ENCODE measurements around the gene ARL4C.

The ARL4C gene

GRCh38 chr2:234497594-234498235 is 834 bp upstream of the ARL4C start:
- DNase-seq: no peak

GRCh38 chr2:234496055-234496834 is 636 bp downstream of the ARL4C start:
- no peak for DNase-seq

DNA sequence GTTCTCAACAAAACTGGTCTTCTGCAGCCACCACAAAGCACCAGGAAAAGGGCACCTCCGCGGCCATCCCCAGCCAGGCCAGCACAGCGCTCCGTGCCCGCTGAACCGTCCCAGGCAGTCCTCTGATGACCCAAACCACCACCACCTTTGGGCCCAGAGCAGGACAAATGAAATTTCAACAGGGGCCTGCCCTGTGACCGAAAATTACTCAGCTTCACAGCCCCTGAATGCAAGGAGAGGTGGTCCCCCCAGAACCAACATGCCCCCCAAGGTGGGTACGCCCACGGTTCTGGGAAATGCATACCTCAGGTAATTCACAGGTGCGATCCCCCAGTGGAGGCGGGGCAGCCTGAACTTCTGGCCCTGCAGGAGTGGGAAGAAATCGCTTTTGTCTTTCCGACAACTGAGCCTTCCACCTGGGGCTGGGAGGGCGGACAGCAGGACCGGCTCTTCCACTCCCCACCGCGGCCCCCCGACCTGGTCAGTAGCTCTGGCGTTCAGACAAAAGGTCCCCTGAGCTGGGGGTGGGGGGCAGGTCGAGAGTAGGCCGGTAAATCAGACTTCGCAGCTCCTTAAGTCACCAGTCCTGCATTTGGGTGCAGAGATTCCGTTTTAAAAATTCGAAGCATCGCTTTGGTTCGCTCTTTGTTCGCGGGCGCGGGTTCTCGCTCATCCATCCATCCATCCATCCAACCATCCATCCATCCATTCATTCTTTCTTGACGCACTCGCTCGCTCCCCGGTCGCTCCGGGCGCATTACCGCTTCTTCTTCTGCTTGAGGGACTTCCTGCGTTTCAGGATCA is 1.4 kb downstream of the ARL4C start:
- no peak for DNase-seq

DNA sequence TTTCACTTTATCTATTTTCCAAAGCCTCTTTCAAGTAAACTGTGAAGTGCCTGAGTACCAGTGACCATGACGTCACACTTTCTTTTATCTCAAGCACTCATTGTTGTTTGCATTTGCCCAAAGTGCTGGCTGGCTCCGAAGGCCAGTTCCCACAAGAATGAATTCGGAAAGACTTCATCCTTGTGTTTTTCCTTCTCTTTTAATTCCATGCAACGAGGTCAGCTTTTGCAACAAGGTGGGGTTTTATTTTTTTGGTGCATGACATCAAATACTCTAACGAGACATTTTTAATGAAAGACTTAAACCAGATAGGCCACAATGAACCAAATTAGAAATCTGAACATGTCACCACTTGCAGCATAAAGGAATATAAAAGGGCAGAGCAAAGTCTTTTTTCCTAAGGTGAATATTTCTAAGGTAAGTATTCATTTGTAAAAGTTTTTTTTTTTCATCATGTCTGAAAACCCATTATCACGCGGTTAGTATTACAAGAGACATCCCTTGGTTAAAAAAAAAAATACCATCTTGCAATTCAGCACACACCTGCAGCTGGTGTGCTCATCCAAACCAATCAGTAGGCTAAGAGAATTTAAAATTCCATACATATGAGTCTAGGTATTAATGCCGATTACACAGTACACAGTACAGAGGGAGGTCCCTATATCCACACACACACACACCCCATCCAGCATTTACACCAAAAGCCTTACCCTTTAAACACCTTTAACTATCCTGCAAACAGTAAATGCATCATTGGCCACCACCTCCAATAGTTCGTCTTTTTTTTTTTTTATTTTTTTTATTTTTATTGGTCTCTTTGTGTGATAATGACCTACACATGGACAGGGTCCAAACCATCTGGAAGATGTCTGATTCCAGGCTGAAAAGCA is 2.3 kb downstream of the ARL4C start:
- DNase-seq: no peak

GRCh38 chr2:234493796-234494195 is 3.1 kb downstream of the ARL4C start:
- DNase-seq: no peak

- DNase-seq: no peak
Observed at GRCh38 chr2:234492717-234493485, 4.0 kb downstream of the ARL4C start.

DNA sequence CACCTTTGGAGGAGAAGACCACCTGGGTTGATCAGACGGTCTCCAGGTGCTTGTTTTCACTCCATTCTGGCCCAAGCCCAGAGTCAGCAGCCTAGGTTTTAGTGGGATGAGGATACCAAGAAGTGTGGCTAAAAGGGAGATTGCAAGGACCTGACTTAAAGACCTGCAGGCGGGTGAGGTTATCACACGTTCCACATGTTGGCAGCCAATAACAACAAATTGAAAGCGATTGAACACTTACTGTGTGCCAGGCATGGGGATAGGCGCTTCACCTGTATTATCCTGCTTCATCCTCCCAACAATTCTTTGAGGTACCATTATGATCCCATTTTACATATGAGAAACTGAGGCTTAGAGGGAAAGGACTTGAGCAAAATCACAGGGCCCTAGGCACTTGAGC is 5.0 kb downstream of the ARL4C start:
- DNase-seq: no peak

- no peak for DNase-seq
Observed at GRCh38 chr2:234491281-234491680, 5.6 kb downstream of the ARL4C start.

- DNase-seq: no peak
Observed at GRCh38 chr2:234490271-234491091, 6.4 kb downstream of the ARL4C start.

GRCh38 chr2:234488913-234489451 is 7.9 kb downstream of the ARL4C start:
- no peak for DNase-seq

GRCh38 chr2:234488486-234488885 is 8.4 kb downstream of the ARL4C start:
- no peak for DNase-seq

- DNase-seq: no peak
Observed at GRCh38 chr2:234487356-234487755, 9.5 kb downstream of the ARL4C start.

DNA sequence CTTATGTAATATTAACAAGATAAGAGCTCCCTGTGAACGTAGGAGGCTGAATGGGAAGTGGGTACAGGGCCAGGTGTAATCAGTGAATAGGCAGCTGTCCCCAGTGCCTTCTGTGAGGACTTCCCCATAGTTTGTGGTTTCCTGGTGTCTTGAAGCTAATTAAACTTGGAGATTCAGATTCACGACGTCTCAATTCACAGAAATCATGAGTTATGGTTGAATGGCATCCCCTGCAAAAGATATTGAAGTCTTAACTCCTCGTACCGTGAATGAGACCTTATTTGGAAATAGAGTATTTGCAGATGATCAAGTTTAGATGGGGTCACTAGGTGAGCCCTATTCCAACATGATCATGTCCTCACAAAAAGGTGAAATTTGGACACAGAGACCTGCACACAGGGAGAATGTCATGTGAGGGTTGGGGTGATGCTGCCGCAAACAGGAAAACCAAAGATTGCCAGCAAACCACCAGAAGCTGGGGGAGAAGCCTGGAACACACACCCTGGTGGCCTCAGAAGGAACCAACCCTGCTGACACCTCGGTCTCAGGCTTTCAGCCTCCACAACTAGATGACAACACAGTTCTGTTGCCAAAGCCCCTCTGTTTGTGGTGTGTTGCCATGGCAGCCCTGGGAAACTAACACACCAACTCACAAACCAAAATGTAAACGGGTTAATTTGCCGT is 13.2 kb downstream of the ARL4C start:
- DNase-seq: no peak

DNA sequence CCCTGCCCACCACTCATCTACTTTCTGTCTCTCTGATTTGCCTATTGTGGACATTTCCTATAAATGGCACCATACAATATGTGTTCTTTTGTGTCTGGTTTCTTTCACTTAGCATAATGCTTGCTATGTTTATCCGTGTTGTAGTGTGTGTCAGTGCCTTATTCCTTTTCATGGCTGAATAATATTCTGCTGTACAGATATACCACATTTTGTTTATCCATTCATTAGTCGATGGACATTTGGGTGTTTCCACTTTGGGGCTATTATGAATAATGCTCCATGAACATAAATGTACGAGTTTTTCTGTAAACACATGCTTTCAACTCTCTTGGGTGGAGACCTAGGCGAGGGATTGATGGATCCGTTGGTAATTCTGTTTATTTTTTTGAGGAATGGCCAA is 15.6 kb downstream of the ARL4C start:
- DNase-seq: no peak

GRCh38 chr2:234480337-234480736 is 16.5 kb downstream of the ARL4C start:
- DNase-seq: no peak

- DNase-seq: no peak
Observed at GRCh38 chr2:234479465-234479864, 17.4 kb downstream of the ARL4C start.

DNA sequence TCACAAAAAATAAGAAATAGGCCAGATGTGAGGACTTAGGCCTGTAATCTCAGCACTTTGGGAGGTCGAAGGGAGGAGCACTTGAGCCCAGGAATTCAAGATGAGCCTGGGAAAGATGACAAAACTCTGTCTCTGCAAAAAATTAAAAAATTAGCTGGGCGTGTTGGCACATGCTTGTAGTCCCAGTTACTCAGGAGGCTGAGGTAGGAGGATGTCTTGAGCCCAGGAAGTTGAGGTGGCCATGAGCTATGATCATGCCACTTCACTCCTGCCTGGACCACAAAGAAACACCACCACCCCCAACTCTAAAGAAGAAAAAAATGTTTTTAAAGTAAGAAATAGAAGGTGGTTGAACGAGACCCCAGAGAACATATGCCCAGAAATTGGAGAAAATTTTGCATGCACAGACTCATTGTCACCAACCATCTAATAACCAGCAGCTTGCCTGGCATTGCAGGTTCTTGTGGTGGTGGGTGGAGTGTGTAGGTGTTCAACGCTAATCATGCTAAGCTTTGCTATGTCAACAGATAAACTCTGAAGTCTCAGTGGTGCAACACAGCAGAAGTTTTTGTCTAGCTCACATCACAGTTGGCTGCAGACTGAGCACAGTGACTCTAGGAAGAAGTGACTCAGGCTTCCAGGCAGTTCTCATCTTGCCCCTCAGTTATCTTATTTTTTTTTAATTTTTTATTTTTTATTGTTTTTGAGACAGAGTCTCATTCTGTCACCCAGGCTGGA is 18.6 kb downstream of the ARL4C start:
- no peak for DNase-seq

DNA sequence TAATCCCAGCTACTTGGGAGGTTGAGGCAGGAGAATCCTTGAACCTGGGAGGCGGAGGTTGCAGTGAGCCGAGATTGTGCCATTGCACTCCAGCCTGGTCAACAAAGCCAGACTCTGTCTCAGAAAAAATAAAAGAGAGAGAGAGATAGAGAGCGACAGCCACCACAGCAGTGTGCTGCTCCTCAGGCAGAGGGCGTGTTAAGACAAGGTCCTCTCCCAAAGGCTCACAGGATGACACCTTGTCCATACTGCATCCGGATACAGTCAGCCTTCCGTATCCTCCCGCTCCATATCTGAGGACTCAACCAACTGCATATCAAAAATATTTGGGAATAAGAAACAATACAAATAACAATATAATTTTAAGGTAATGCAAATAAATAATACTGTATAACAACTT is 20.1 kb downstream of the ARL4C start:
- no peak for DNase-seq

DNA sequence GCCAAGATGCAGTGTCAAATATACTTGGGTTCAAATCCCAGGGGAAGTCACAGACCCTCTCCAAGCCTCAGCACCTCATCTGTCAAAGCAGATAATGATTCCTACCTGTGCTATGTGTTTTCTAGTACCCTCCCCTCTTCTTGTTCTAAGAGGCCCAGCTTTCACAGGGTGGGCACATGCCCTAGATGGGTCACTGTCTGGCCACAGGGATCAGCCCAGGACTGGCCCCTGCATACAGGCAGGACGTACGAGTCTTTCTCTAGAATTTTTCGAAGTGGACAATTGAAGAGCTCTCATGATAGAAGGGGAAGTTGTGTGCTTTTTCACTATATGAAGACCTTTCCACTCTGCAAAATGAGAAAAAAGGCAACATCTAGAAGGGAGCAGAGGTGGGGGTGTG is 22.2 kb downstream of the ARL4C start:
- DNase-seq: no peak
